ENCODE measurements around the gene TTC6.

TTC6 gene

GRCh38 chr14:37600880-37601741, 5.7 kb downstream of the TTC6 start:
- no peak overlapping the region for H3K4me3 ChIP-seq (ENCODE audit: low read depth, low read length)
- no peak for TF ChIP-seq CTCF (IDR thresholded peaks at IDR 0.05; ENCODE audit: borderline replicate concordance, insufficient read depth, low read depth, low read length)

GRCh38 chr14:37601865-37602264, 6.4 kb downstream of the TTC6 start:
- no peak for TF ChIP-seq CTCF (IDR thresholded peaks at IDR 0.05; ENCODE audit: borderline replicate concordance, insufficient read depth, low read depth, low read length)
- no peak overlapping the region for H3K4me3 ChIP-seq (ENCODE audit: low read depth, low read length)

GRCh38 chr14:37602605-37603453, 7.4 kb downstream of the TTC6 start:
- no peak overlapping the region for H3K4me3 ChIP-seq (ENCODE audit: low read depth, low read length)
- no peak for TF ChIP-seq CTCF (IDR thresholded peaks at IDR 0.05; ENCODE audit: borderline replicate concordance, insufficient read depth, low read depth, low read length)

- no peak overlapping the region for H3K4me3 ChIP-seq (ENCODE audit: low read depth, low read length)
- TF ChIP-seq CTCF (IDR thresholded peaks at IDR 0.05; ENCODE audit: borderline replicate concordance, insufficient read depth, low read depth, low read length): no peak
These were observed 8.3 kb downstream of the TTC6 start for GRCh38 chr14:37603688-37604251.

GRCh38 chr14:37606678-37607077, 11.2 kb downstream of the TTC6 start:
- no peak overlapping the region for H3K4me3 ChIP-seq (ENCODE audit: low read depth, low read length)
- TF ChIP-seq CTCF (IDR thresholded peaks at IDR 0.05; ENCODE audit: borderline replicate concordance, insufficient read depth, low read depth, low read length): no peak

- H3K4me3 ChIP-seq (ENCODE audit: low read depth, low read length): no peak overlapping the region
- no peak for TF ChIP-seq CTCF (IDR thresholded peaks at IDR 0.05; ENCODE audit: borderline replicate concordance, insufficient read depth, low read depth, low read length)
These were observed 13.2 kb downstream of the TTC6 start for GRCh38 chr14:37608649-37609048.

Measured in GM12875 (cell line).